Measurements from ENCODE around the gene ECHS1.

The ECHS1 gene

DNA sequence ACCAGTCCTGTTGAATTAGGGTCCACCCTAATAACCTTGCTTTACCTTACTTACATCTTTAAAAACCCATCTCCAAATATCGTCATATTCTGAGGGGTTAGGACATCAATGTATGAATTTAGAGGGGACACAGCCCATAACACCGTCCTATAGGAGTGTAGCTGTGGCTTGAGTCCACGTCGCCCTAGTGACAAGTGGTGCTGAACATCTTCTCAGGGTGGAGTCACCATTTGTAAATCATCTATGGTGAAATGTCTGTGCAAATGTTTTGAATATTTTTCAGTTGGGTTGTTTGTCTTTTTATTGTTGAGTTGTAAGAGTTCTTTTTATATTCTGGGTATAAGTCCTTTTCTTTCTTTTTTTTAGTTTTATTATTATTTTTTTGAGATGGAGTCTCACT, 31.2 kb downstream of the ECHS1 start:
- no peak for DNase-seq (ENCODE audit: low read depth)

DNA sequence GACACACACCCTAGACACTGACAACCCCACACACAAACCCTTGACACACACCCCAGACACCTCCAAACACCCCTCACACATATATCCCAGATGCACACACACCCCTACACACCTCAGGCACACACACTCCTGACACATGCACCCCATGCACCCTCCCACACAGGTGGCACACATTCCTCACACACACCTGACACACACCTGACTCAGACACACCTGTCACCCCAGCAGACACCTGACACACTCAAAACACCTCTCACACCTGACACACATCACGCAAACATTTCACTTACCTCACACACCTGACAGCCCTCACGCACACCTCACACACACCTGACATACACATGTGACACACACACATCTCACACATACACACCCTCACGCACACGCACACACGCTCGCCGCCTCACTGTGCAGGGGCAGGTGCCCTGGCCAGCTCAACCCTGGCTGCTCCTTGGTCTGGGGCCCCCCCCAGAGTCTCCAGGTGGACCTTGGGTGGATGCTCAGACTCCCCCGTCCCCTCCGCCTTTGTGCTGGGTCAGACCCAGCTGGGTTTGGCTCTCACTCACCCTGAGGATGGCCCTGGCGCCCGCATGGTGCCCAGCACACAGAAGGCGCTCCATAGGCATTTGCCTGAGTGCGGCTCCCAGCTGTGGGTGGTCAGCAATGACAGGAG, 33.3 kb downstream of the ECHS1 start:
- DNase-seq (ENCODE audit: low read depth) = no peak

DNA sequence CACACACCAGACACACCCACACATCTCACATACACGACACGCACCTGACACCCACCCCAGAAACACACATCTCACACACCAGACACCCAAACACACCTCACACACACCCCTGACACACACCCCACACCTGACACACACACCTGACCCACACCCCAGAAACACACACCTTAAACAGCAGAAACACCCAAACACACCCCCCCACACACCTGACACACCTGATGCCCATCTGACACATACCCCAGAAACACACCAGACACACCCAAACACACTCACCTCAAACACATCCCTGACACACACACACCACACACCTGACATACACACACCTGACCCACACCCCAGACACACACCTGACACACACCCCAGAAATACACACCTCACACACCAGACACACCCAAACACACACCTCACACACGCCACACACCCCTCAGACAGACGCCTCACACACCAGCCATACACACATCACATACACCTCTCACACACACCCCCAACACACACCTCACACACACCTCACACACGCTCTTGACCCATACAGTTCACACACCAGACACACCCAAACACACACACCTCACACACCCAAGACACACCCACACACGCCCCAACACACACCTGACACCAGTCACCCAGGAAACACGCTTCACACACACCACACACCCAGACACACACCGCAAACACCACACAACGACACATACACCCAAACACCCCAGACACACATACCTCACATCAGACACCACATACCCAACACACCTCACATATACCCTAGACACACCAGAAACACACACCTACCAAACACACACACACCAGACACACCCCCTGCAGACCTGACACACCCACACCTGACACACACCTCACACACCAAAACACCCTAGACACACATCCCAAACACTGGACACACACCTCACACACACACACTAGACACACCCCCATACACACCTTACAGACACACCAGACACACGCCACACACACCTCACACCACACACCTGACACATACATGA, 34.8 kb downstream of the ECHS1 start:
- DNase-seq (ENCODE audit: low read depth) = no peak

DNA sequence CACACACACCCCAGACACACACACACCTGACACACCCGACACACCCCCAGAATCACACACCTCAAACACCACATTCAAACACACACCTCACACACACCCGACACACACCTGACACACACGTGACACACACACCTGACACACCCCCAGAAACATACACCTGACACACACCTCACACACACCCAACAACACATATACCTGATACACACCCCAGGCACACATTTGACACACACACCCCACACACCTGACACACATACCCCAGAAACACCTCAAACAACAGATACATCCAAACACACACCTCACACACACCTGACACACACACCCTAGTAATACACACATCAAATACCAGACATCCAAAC, 35.8 kb downstream of the ECHS1 start:
- DNase-seq (ENCODE audit: low read depth) = no peak

DNA sequence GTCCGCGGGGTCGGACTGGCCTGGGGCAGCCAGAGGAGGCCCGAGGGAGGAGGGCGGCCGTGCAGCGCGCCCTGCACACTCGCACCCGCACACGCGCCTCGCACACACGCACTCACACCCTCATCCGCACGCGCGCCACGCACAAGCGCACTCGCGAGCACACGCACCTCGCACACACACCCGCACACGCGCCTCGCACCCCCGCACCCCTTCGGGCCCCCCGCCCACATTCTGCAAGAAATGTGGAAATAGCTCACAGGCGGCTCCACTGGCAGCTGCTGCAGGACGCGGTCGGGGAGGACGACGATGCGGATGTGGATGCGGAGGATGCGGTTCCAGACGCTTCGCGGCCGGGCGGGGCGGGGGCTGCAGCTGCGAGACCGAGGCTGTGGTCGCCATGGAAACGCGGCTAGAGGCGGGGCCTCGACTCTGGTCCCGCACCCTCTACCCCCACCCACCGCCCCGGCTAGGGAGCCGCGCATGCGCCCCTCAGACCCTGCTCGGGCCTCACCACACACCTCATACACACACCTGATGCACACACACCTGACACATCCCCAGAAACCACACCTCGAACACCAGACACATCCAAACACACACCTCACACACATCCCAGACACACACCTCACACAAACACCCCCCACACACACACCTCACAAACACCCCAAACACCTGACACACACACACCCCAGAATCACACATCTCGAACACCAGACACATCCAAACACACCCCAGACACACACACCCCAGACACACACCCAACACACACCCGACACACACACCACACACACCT, 36.4 kb downstream of the ECHS1 start, which contains the start of gene CALY:
Gene CALY (minus strand): TSS at position 320 of the 793 bp plus-strand sequence. CDS start 7,907 bp downstream, outside the sequence.
- DNase-seq (ENCODE audit: low read depth) = peak; percentile 31

DNA sequence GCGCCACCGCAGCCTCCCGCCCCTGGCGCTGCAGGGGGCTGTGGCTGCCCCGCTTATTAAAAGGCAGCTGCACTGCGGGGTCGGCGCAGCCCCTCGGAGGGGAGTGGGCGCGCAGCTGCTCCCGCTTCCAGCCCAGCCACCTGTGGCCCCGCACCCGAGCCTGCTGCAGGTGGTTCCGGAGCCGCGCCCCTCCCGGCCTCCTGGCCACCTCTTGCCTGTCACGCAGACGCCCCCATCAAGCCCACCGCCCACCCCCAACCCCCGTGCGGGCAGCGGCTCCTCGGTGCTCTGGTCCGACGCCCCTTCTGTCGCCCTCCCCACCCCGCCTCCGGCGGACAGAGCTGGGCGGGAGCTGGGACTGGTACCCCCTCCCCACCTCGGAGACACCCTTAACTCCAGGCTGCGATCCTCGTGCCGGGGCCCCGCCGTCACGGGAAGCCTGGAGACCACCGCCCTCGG, 37.0 kb downstream of the ECHS1 start:
- no peak for DNase-seq (ENCODE audit: low read depth)

DNA sequence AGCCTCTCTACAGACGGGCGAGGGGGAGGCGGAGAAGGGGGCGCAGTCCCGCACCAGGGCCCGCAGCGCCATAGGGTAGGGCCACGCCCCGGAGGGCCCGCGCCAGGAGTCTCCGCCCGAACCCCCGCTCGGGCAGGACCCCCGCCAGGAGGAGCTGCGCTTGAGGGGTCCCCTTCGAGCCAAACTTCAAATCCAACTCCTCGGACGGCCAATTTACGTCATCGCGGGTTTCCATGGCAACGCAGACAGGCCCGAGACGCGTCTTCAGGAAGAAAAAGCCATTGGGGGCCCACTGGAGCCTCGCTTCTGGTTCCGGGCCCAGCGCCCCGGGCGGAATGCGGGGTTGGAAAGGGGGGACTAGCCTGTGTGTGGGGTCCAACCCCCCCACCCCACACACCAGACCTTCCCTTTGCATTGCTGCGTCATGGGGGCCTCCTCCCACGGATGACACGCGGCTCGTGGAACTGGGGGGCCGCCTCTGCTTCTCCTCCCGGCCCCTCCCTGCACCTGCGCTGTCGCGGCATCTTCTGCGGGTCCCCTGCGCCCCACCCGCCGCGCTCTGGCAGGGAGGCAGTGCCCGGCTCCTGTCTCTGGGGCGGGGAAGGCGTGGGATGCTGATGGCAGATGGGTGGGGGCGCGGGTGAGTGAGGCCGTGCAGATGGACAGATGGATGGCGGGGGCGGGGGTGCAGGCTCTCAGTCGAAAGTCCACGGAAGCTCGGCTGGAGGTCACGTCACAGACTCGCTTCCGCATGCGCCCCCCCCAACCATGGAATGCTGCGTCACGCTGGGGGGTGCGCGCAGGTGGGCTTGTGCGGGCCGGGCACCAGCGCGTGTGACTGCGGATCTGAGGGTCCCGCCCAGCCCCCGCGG, 37.7 kb downstream of the ECHS1 start:
- peak; percentile 57 for DNase-seq (ENCODE audit: low read depth)

DNA sequence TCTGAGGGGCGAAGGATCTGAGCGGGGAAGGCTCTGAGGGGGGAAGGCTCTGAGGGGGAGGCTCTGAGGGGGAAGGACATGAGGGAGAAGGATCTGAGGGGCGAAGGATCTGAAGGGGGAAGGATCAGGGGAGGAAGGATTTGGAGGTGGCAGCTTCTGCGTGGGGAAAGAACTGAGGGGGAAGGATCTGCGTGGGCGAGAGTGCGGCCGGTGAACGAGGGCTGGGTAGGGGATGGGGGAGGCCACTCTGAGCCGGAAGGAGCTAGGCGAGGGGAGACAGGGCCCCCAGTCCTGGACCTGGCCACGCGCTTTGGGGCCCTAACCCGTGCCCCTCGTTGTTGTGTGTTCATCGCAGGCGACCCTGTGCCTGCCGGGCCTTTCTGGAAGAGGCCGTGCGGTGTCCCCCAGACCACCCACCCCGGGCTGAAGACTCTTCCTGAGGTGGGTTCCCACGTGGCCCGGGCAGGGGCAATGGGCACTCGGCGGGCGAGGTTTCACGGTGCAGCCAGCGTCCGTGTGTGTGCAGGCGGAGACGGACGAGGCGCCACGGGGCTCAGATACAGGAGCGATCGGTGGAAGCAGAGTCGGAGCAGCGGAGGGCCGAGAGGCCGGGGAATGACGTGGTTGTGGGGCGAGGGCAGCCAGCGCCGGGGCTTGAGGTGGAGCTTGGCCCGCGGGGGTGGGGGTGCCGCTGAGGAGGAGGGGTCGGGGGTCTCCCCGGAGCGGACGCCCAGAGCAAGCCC, 38.5 kb downstream of the ECHS1 start:
- DNase-seq (ENCODE audit: low read depth) = no peak

DNA sequence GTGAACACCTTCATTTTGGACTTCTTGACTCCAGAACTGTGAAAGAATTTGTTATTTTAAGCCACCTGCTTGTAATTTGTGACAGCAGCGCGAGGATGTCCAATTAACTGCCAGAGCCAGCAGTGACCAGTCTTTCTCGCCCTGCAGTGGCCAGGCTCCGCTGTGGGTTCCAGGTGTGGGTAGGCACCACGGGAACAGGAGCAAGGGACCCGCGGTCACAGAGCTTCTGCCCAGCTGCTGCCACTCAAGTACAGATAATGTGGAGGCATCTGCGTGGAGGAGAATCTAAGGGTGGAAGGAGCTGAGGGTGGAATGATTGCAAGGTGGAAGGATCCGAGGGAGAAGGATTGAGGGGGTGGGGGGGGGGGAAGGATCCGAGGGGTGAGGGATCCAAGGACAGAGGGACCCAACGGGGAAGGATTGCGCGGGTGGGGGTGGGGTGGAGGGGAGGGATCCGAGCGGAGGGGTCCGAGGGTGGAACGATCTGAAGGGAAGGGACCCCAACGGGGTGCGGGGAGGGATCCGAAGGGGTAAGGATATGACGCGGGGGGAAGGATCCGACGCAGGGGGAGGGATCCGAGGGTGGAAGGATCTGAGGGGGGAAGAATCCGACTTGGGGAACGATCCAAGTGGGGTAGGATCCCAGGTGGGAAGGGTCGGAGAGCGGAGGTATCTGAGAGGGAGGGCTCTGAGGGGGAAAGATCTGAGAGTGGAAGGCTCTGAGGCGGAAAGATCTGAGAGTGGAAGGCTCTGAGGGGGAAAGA, 40.0 kb downstream of the ECHS1 start:
- no peak for DNase-seq (ENCODE audit: low read depth)

DNA sequence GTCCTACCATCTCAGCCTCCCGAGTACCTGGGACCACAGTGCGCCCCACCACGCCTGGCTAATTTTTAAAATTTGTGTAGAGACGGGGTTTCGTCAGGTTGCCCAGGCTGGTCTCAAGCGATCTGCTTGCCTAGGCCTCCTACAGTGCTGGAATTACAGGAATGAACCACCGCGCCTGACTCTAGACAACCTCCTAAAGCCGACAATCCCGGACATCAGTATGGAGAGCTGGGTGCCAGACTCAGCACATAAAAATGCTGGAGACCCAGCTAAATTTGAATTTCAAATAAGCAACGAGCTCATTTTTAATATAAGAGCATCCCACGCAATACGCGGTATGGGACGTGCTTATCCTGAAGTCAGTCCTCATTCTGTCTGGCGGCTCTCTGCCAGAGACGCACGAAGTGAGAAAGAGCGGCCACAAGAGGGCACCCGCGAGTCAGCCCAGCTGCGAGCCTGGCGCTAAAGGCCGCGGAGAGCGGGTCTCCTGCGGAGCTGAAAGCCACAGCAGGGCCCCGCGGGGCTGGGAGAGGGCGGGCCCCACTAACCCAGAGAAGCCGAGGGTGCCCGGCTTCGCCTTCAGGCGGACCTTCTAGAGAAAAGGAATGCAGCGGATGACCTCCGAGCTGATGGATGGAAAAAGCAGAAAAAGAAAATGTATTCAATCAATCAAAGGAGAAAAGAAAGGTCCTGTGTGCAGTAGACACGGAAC, 43.5 kb downstream of the ECHS1 start:
- DNase-seq (ENCODE audit: low read depth) = peak; percentile 73

DNA sequence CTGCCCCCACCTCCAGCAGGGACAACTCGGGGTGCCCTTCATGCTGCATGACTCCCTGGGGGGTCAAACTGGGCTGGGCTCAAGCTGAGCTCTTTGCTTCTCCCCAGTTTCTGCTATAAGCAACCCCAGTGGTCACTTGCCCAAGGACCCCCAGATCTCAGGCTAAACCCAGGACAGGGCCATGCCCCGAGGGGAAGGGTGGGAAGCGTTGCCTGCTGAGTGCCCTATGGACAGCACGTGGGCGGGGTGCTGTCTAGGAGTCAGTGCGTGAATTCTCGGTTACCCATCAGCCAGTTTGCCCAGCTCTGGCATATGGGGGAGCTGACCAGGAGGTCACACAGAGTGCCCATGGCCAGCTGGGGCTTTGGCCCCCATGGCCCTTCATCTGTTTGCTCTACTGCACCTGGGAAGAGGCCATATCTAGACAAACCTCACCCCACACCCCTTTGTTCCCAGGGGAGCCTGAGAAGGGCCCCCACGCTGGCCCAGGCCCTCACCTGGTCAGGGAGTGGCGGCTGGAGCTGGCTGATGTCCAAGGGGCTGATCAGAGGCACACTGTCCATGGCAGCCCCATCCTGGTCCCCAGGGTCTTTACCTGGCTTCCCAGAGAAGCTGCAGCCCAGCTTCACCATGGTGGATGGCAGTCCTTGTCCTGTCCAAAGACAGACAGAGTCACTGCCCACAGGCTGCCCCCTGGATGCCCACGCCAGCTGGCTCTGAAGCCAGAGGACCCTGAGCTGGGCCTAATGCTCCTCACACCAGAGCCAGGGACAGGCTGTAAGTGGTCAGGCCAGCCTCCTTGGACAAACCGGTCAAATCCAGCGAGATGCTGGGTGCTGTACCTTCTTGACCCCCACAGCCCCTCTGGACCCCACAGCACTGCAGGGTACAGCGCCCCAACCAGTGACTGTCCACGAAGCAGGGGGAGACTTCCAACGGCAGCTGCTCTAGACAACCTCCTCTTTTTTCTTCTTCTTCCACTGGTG, 44.5 kb downstream of the ECHS1 start:
- DNase-seq (ENCODE audit: low read depth) = no peak

DNA sequence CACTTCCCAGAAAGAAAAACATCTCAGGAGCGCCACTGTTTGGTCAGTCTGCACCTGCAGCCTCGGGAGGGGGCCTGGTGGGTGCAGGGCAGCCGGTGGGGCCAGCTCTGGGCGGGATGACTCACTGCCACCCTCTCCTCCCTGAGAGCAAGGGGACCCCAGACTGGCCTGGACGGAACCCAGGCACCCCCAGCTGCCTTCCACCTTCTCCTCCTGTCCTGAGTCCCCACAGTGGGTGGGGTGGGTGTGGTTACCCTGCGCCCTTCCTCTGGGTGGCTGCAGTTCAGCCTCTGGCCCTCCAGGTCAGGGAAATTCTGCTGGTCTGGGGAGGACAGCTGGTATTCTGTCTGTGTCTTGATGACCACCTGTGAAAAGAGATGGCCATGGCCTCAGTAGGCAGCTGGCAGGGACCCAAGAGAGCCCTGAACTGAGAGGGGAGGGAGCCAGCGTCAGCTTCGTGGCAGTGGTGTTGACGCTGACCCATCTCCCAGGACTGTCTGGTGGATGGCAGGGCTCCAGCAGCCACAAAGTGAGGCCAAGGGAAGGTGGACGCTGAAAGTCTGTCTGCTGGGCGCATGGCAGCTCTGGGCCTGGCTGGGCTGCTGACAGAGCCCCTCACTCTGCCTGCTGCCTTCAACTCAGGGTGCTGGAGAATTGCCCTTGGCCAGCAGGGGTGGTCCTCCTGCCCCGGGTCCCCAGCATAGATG, 45.4 kb downstream of the ECHS1 start:
- DNase-seq (ENCODE audit: low read depth) = peak; percentile 24

DNA sequence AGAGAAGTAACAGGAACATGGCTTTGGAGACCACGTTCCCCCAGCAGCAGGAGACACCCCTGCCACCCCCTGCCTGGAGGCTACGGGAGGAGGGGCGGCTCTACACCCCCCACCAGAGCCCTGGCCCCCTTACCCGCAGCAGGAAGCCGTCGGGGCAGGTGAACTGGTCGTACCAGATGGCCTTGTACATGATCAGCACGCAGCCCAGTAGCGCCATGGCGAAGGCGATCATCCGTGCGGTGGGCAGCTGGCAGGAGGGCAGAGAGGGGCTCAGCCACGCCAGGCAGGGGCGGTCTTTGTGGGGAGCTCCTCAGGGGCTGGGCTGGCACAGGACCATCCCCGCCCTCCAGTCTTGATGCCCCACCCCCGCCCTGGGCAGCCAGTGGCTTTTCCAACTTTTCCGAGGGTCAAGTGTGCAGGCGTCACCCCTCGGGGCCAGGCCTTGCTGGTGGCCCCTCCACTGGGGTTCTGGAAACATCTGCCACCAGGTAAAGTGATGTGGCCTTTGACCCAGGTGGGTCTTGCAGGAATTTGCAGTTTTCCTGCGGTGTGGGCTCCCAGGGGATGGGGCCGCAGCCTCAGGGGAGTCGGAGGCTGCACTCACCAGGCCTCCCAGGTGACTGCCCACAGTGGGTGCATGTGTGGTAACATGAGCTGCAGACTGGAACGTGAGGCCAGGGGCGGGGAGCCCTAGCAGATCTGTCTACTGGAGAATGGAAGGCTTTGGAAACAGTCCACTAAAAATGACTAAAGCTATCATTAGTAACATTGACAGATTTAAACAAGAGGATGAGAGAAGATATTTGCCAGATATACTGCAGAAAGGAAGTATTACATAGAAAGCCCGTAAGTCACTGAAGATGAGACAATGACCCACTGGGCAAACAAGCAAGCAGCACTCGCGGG, 46.2 kb downstream of the ECHS1 start:
- peak; percentile 63 for DNase-seq (ENCODE audit: low read depth)

DNA sequence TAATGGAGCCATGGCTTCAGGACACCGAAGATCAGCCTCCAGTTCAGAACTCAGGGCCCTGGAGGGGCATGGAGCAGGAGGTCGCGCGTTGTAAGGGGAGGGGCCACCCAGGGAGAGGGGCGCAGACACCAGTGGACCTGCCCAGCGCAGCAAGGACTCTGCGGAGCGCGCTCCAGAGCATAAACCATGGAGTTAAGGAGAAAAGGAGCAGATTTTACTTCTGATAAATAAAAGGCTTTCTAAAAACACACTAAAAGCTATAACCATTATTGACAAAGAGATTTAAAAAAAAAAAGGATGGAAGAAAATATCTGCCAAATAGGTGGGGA, 47.0 kb downstream of the ECHS1 start:
- DNase-seq (ENCODE audit: low read depth) = no peak

DNA sequence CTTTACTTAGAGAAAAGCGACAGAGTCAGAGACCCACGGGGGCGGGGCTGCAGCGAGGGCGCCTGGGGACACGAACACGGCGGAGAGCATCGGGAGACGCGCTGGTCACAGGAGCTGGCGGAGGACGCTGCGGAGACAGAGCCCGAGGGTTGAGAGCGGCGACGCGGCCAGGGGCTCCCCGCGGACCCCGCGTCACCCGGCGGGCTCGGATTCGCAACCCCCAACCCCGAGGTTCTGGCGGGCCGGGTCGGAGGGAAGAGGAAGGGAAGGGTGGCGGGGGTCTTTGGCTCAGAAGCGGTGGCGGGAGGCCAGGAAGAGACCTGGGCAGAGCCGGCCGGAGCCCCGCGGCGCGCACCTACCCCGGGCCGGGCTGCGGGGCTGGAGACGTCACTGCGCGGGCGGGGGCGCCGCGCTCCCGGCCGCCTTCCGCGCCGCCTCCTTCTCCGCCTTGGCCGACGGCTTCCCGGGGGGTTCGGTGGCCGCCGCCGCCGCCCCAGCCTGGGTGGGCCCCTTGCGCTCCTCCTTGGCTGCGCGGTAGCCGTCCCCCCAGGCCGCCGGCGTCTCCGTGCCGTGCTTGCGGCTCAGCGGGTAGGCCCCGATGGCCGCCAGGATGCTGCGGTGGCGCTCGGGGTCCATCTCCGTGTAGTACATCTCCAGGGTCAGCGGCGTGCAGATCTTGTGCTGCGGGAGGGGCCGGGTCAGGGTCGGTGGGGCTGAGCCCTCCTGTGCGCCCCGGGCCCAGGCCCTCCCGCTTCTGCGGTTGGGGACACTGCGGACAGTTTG, 47.5 kb downstream of the ECHS1 start:
- DNase-seq (ENCODE audit: low read depth) = no peak

DNA sequence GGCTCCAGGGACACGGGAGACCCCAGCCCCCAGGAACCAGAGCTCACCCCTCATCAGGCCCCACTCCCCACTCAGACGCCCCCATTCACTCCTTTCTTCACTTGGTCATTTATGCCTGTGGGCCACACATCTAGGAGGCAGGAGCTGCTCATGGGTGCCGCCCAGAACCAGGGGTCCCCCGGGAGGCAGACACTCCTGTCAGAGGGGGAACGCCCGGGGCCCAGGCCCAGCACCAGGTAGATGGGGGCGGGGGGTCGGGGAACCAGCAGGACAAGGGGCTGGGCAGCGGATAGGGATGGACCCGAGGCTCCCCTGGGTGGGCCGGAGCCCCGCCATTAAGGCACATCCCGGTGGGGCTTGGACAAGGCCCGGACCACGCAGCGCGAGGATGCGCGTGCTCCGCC, 48.3 kb downstream of the ECHS1 start:
- DNase-seq (ENCODE audit: low read depth) = no peak
